HCT116 (cell line): ENCODE data around the gene ARHGEF10L. TPM values are rescaled to one million over a fixed set of nuclear protein-coding genes. Genes with fewer than 3 reads are reported as not detected.

ENCODE experiments used
- ATAC-seq: fragments of 200-7000 bp; cut with Tn5 transposase; 2 replicates; pipeline ENCODE4 v1.9.1; 2020; ENCODE audit warnings: mild to moderate bottlenecking, moderate library complexity
- BruUV-seq: library from RNA; stranded (reverse); fragments of 400-500 nt; replicated peaks from 2 replicates; lab custom pipeline; 2021; lab: Mats Ljungman, UMichigan
- CTCF ChIA-PET: fragments of 300-600 bp; sonication (Branson Sonifier 250); formaldehyde crosslinking; loops from one replicate; lab custom pipeline; 2021; ENCODE audit warnings: antibody characterized with exemption; lab: Charles Lee
- POLR2A ChIA-PET: fragments of 300-600, 350-600 bp; sonication (Branson Sonifier 250); formaldehyde crosslinking; loops from one replicate; lab custom pipeline; 2021; ENCODE audit warnings: antibody characterized with exemption; lab: Charles Lee
- RAD21 ChIA-PET, 2 experiments: fragments of 300-600 bp; sonication (Branson Sonifier 250); formaldehyde crosslinking; loops; one replicate each; lab custom pipeline; 2023; ENCODE audit warnings: low total read pairs in 2 of 2; ENCODE audit not compliant: uncharacterized antibody in 2 of 2, unreplicated experiment in 2 of 2, low non-redundant PET in 1 of 2; lab: Charles Lee
- DNase-seq: peaks from one replicate; pipeline ENCODE4 v3.0.0-alpha.2; 2010; ENCODE audit warnings: low read depth, low spot score
- H2AFZ ChIP-seq: fragments of 200-600 bp; shearing (Covaris generic), sonication (generic); 2 replicates; pipeline ENCODE4 v1.6.1; 2017; ENCODE audit warnings: low read depth, mixed run types, mixed read lengths, antibody characterized with exemption, low read length; ENCODE audit not compliant: poor library complexity, severe bottlenecking
- H3K27ac ChIP-seq: 2 replicates; pipeline ENCODE4 v1.5.1; 2012; ENCODE audit warnings: low read depth, low read length
- H3K27me3 ChIP-seq: fragments of 200-600 bp; sonication (generic); 2 replicates; pipeline ENCODE4 v1.6.1; 2016; ENCODE audit warnings: mixed run types, low read length, mixed read lengths; ENCODE audit not compliant: insufficient read depth
- H3K36me3 ChIP-seq, 2 experiments: fragments of 200-500 bp in 1 of 2; fragments of 200-600 bp in 1 of 2; sonication (Bioruptor generic) in 1 of 2; sonication (generic) in 1 of 2; 2 replicates each; pipeline versions ENCODE4 v1.5.1 to v1.6.1; 2014 to 2016; ENCODE audit warnings: low read length in 2 of 2, inconsistent platforms in 1 of 2, mixed read lengths in 1 of 2, mixed run types in 1 of 2; ENCODE audit not compliant: insufficient read depth in 2 of 2, control insufficient read depth in 1 of 2
- H3K4me1 ChIP-seq, 2 experiments: fragments of 200-600 bp in 1 of 2; sonication (generic) in 1 of 2; 2 replicates each; pipeline versions ENCODE4 v1.5.1 to v1.6.1; 2012 to 2017; ENCODE audit warnings: low read length in 2 of 2, inconsistent platforms in 1 of 2, mild to moderate bottlenecking in 1 of 2, mixed read lengths in 1 of 2, mixed run types in 1 of 2, moderate library complexity in 1 of 2; ENCODE audit not compliant: insufficient read depth in 2 of 2, control insufficient read depth in 1 of 2
- H3K4me2 ChIP-seq: fragments of 200-600 bp; sonication (generic); 2 replicates; pipeline ENCODE4 v1.6.1; 2017; ENCODE audit warnings: mixed run types, low read length, mixed read lengths
- H3K4me3 ChIP-seq, 2 experiments: fragments of 200-600 bp in 1 of 2; sonication (generic) in 1 of 2; replicated peaks in 1 of 2; 2 replicates each; pipeline ENCODE4 v1.5.1; 2011 to 2016; ENCODE audit warnings: low read length in 2 of 2, control low read depth in 1 of 2, low read depth in 1 of 2, mild to moderate bottlenecking in 1 of 2, mixed read lengths in 1 of 2, mixed run types in 1 of 2
- H3K79me2 ChIP-seq: fragments of 200-600 bp; sonication (generic); 2 replicates; pipeline ENCODE4 v1.6.1; 2017; ENCODE audit warnings: mild to moderate bottlenecking, mixed run types, low read length, moderate library complexity, mixed read lengths; ENCODE audit not compliant: insufficient read depth
- H3K9ac ChIP-seq: fragments of 200-600 bp; sonication (generic); 2 replicates; pipeline ENCODE4 v1.6.1; 2016; ENCODE audit warnings: low read length, mixed read lengths
- H3K9me2 ChIP-seq: fragments of 200-600 bp; sonication (generic), shearing (Covaris generic); 2 replicates; pipeline ENCODE4 v1.6.1; 2017; ENCODE audit warnings: mixed run types, mild to moderate bottlenecking, moderate library complexity; ENCODE audit not compliant: insufficient read depth
- H3K9me3 ChIP-seq, 2 experiments: fragments of 200-500 bp in 1 of 2; fragments of 200-600 bp in 1 of 2; sonication (Bioruptor generic) in 1 of 2; sonication (generic) in 1 of 2; 2 replicates each; pipeline ENCODE4 v1.6.1; 2014 to 2017; ENCODE audit warnings: low read length in 2 of 2, mixed read lengths in 2 of 2, inconsistent platforms in 1 of 2, low read depth in 1 of 2, mild to moderate bottlenecking in 1 of 2, mixed run types in 1 of 2, moderate library complexity in 1 of 2; ENCODE audit not compliant: control insufficient read depth in 1 of 2, insufficient read depth in 1 of 2
- H4K20me1 ChIP-seq: fragments of 200-600 bp; sonication (generic), shearing (Covaris generic); 2 replicates; pipeline ENCODE4 v1.6.1; 2017; ENCODE audit warnings: mixed run types, mild to moderate bottlenecking, moderate library complexity; ENCODE audit not compliant: insufficient read depth
- ATF3 ChIP-seq: IDR thresholded peaks from 2 replicates; pipeline ENCODE4 v1.6.1; 2012
- CBX3 ChIP-seq: IDR thresholded peaks from 2 replicates; pipeline ENCODE4 v1.6.1; 2012; ENCODE audit warnings: low read depth
- CEBPB ChIP-seq: IDR thresholded peaks from 2 replicates; pipeline ENCODE4 v1.6.1; 2012; ENCODE audit warnings: low read depth
- EGR1 ChIP-seq: IDR thresholded peaks from 2 replicates; pipeline ENCODE4 v1.6.1; 2012; ENCODE audit warnings: low read depth
- ELF1 ChIP-seq: IDR thresholded peaks from 2 replicates; pipeline ENCODE4 v1.6.1; 2012; ENCODE audit warnings: low read depth, borderline replicate concordance
- EZH2 ChIP-seq: fragments of 200-600 bp; sonication (generic); IDR thresholded peaks from 2 replicates; pipeline ENCODE4 v1.6.1; 2017; ENCODE audit warnings: antibody characterized with exemption, mixed run types
- EZH2phosphoT487 ChIP-seq: fragments of 200-600 bp; IDR thresholded peaks from 2 replicates; pipeline ENCODE4 v1.6.1; 2018; ENCODE audit warnings: antibody characterized with exemption, borderline replicate concordance
- FOSL1 ChIP-seq: IDR thresholded peaks from 2 replicates; pipeline ENCODE4 v1.6.1; 2012; ENCODE audit warnings: low read depth
- JUND ChIP-seq: IDR thresholded peaks from 2 replicates; pipeline ENCODE4 v1.6.1; 2012
- MAX ChIP-seq: IDR thresholded peaks from 2 replicates; pipeline ENCODE4 v1.6.1; 2012
- POLR2A ChIP-seq: IDR thresholded peaks from 2 replicates; pipeline ENCODE4 v1.7.0; 2011; ENCODE audit warnings: borderline replicate concordance; ENCODE audit not compliant: insufficient read depth, insufficient read length; ENCODE audit errors: extremely low read depth
- POLR2AphosphoS5 ChIP-seq: IDR thresholded peaks from 2 replicates; pipeline ENCODE4 v1.6.1; 2011; ENCODE audit warnings: mild to moderate bottlenecking, low read depth, low read length, moderate library complexity
- RAD21 ChIP-seq: IDR thresholded peaks from 2 replicates; pipeline ENCODE4 v1.6.1; 2012; ENCODE audit warnings: low read depth, mild to moderate bottlenecking
- SRF ChIP-seq: IDR thresholded peaks from 2 replicates; pipeline ENCODE4 v1.6.1; 2012; ENCODE audit warnings: low read depth
- TCF7L2 ChIP-seq: IDR thresholded peaks from 2 replicates; pipeline ENCODE4 v1.7.0; 2011; ENCODE audit warnings: borderline replicate concordance, inconsistent platforms; ENCODE audit not compliant: insufficient read depth, insufficient read length; ENCODE audit errors: extremely low read depth
- YY1 ChIP-seq: IDR thresholded peaks from 2 replicates; pipeline ENCODE4 v1.6.1; 2011; ENCODE audit warnings: low read length, low read depth, moderate library complexity, mild to moderate bottlenecking; ENCODE audit not compliant: insufficient replicate concordance; ENCODE audit errors: extremely low read depth
- ZFX ChIP-seq: fragments of 450-650 bp; IDR thresholded peaks from 2 replicates; pipeline ENCODE4 v1.6.1; 2017
- ZNF274 ChIP-seq: fragments of 200-500 bp; sonication (Bioruptor generic); IDR thresholded peaks from 2 replicates; pipeline ENCODE4 v1.6.1; 2014; ENCODE audit warnings: mild to moderate bottlenecking, low read depth, low read length, inconsistent platforms
- intact Hi-C: fragments of 100-400 bp; cut with micrococcal nuclease; formaldehyde crosslinking; loops from 2 replicates; pipeline ENCODE4 v1.10.0; 2022
- total RNA-seq: library from RNA; stranded (reverse); gene quantifications from one replicate; pipeline ENCODE4 v1.2.1, GENCODE V29; 2021; ENCODE audit not compliant: unreplicated experiment
- TF ChIP-seq, protein P1 (sequence below): IDR thresholded peaks from 2 replicates; pipeline ENCODE4 v1.6.1; 2012; ENCODE audit warnings: low read depth

Gene ARHGEF10L
- total RNA-seq, 1 experiment from 2014 or later: 14.7 TPM

- no peaks in the 10 kb centered on the region for H4K20me1 ChIP-seq
- no peak overlapping the region for H3K27ac ChIP-seq
- ATAC-seq (no peak), DNase-seq (no peak)
- H3K79me2 ChIP-seq: no peaks in the 10 kb centered on the region
- RAD21 ChIA-PET: no interaction called here
- H3K9me2 ChIP-seq: no peaks in the 10 kb centered on the region
- no peak overlapping the region for H3K4me3 ChIP-seq
- TF ChIP-seq EZH2 (no peak), FOSL1 (no peak), YY1 (no peak), TCF7L2 (no peak), EGR1 (no peak), ZFX (no peak), CBX3 (no peak), SRF (no peak), MAX (no peak)
- H2AFZ ChIP-seq: no peak overlapping the region
- BruUV-seq: no TSS peak
- no peaks in the 10 kb centered on the region for H3K27me3 ChIP-seq
- no peak overlapping the region for H3K9ac ChIP-seq
- H3K4me2 ChIP-seq: no peak overlapping the region
- CTCF ChIA-PET: interaction anchor here (0.8 to 1.4 kb wide), 2 partner anchors 10 to 109 kb away, joined by 3 read pairs; no protein-coding TSS in a partner anchor
- H3K9me3 ChIP-seq: no peaks in the 10 kb centered on the region
- no peaks in the 10 kb centered on the region for H3K4me1 ChIP-seq
- H3K36me3 ChIP-seq: no peaks in the 10 kb centered on the region
- intact Hi-C loops: no loop called here
- POLR2A ChIA-PET: no interaction called here
Observed at GRCh38 chr1:17610713-17611112, 71.2 kb downstream of the ARHGEF10L start.

DNA sequence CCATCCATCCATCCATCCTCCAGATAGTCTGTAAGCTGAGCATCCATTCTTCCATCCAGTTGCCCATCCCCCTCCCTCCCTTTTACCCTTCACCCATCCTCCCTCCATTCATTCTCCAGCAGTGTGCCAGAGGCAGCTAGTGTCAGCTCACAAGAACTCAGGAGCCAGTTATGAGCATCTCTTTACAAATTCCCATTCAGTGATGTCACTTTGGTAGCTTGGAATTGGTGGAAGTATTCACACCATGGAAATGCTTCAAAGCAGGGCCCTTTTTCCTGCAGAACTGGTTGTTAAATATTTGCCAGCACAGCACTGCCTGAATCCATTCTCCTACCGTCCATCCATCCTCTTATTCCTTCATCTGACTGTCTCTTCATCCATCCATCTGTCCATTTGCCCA is 72.5 kb downstream of the ARHGEF10L start:
- Histone ChIP-seq H3K4me2 (no peak overlapping the region), H3K4me3 (no peak overlapping the region), H3K36me3 (no peaks in the 10 kb centered on the region), H3K9ac (no peak overlapping the region), H3K79me2 (no peaks in the 10 kb centered on the region), H3K27me3 (no peaks in the 10 kb centered on the region), H4K20me1 (no peaks in the 10 kb centered on the region), H3K4me1 (no peaks in the 10 kb centered on the region), H3K9me3 (no peaks in the 10 kb centered on the region), H3K9me2 (no peaks in the 10 kb centered on the region), H3K27ac (no peak overlapping the region), H2AFZ (no peak overlapping the region)
- RAD21 ChIA-PET: no interaction called here
- POLR2A ChIA-PET: no interaction called here
- DNase-seq (no peak), ATAC-seq (no peak)
- TF ChIP-seq TCF7L2: no peak
- TF ChIP-seq, protein P1, sequence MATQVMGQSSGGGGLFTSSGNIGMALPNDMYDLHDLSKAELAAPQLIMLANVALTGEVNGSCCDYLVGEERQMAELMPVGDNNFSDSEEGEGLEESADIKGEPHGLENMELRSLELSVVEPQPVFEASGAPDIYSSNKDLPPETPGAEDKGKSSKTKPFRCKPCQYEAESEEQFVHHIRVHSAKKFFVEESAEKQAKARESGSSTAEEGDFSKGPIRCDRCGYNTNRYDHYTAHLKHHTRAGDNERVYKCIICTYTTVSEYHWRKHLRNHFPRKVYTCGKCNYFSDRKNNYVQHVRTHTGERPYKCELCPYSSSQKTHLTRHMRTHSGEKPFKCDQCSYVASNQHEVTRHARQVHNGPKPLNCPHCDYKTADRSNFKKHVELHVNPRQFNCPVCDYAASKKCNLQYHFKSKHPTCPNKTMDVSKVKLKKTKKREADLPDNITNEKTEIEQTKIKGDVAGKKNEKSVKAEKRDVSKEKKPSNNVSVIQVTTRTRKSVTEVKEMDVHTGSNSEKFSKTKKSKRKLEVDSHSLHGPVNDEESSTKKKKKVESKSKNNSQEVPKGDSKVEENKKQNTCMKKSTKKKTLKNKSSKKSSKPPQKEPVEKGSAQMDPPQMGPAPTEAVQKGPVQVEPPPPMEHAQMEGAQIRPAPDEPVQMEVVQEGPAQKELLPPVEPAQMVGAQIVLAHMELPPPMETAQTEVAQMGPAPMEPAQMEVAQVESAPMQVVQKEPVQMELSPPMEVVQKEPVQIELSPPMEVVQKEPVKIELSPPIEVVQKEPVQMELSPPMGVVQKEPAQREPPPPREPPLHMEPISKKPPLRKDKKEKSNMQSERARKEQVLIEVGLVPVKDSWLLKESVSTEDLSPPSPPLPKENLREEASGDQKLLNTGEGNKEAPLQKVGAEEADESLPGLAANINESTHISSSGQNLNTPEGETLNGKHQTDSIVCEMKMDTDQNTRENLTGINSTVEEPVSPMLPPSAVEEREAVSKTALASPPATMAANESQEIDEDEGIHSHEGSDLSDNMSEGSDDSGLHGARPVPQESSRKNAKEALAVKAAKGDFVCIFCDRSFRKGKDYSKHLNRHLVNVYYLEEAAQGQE: no peak
- no peak for TF ChIP-seq MAX
- TF ChIP-seq JUND: no peak
- TF ChIP-seq RAD21: no peak
- TF ChIP-seq EZH2phosphoT487: no peak
- no peak for TF ChIP-seq YY1
- no peak for TF ChIP-seq ZFX
- TF ChIP-seq POLR2AphosphoS5: no peak
- TF ChIP-seq ZNF274: no peak
- no peak for TF ChIP-seq CEBPB
- TF ChIP-seq ELF1: no peak
- TF ChIP-seq FOSL1: no peak
- no peak for TF ChIP-seq POLR2A
- TF ChIP-seq EZH2: no peak
- TF ChIP-seq CBX3: no peak
- no peak for TF ChIP-seq ATF3
- intact Hi-C loops: no loop called here
- CTCF ChIA-PET: no interaction called here
- BruUV-seq: no TSS peak
